GM12865 (cell line): ENCODE results near the gene IL17B.

ENCODE experiments used
- DNase-seq: peaks from one replicate; pipeline ENCODE4 v3.0.0; 2010; ENCODE audit warnings: low read depth
- H3K4me3 ChIP-seq: 2 replicates; pipeline ENCODE4 v1.5.1; 2011; ENCODE audit warnings: mild to moderate bottlenecking, low read depth, low read length, control low read depth
- TF ChIP-seq, protein P1 (sequence below): IDR thresholded peaks from 2 replicates; pipeline ENCODE4 v1.5.1; 2011; ENCODE audit warnings: low read length, control low read depth, low read depth, inconsistent platforms; ENCODE audit not compliant: insufficient read depth; ENCODE audit errors: missing control alignments

Gene IL17B

DNA sequence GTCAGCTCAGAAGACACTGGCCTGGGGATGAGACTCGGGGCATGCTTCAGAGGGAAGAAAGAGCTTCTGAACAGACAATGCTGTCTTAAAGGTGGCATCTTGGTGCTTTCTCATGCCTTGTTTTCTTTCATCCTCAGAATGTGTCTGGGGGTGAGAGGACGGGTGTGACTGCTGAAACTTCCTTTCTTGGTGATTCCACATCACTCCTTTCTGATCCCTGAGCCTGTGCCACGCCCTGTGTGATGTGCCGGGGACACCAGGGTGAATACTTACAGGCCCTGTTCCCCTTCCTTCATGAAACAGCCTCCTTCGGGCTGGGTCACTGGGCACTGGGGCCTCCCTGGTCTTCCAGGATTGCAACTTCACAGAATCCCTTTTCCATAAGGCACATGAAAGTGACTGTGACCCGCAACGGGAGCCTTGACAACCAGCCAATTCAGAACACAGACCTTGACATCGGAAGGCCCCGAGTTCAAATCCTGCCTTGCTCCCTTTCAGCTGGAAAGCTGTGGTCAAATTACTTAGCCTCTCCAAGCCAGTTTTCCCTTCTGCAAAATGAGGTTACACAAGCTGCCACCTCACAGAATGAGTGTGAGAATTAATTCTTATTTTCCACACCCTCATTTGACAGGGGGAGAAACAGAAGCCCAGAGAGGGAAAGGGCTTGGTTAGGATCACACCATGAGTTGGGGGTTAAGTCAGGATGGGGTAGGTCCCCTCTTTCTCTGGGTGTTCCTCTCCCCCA, 44.1 kb upstream of the IL17B start:
- DNase-seq, result no peak
- H3K4me3 ChIP-seq, result no peak overlapping the region
- TF ChIP-seq, protein P1, sequence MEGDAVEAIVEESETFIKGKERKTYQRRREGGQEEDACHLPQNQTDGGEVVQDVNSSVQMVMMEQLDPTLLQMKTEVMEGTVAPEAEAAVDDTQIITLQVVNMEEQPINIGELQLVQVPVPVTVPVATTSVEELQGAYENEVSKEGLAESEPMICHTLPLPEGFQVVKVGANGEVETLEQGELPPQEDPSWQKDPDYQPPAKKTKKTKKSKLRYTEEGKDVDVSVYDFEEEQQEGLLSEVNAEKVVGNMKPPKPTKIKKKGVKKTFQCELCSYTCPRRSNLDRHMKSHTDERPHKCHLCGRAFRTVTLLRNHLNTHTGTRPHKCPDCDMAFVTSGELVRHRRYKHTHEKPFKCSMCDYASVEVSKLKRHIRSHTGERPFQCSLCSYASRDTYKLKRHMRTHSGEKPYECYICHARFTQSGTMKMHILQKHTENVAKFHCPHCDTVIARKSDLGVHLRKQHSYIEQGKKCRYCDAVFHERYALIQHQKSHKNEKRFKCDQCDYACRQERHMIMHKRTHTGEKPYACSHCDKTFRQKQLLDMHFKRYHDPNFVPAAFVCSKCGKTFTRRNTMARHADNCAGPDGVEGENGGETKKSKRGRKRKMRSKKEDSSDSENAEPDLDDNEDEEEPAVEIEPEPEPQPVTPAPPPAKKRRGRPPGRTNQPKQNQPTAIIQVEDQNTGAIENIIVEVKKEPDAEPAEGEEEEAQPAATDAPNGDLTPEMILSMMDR, result no peak

DNA sequence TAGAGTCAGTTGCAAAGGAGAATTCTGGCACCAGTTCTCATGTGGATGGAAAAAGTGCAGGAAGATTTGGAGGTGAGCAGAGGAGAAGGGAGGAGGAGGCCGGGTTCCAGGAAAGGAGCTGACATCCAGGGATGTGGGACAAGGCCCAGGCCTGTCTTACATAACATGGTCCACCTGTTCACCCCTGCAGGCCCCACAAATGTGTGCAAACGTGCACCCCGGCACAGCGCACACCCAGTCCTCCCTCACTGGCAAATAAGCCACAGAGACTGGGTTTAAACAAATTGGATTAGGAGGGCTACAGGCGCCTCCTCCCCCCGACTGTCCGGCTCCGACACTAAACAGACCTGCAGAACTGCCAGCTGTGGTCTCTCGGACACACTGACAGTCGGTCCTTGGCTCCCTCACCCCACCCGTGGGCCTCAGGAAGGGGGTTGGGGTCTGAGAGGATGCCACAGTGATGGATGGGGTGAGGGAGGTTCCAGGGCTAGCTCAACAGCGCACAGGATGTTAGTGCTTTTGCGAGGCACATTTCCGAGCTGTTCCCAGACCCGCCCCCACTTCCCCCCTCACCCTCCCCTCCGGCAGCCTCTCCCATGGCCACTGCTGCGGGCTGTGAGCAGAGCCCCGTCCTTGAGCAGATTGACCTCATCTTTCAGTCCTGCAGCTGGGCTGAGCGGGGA, 43.4 kb upstream of the IL17B start:
- H3K4me3 ChIP-seq, result no peak overlapping the region
- TF ChIP-seq, protein P1, result no peak
- DNase-seq, result no peak

DNA sequence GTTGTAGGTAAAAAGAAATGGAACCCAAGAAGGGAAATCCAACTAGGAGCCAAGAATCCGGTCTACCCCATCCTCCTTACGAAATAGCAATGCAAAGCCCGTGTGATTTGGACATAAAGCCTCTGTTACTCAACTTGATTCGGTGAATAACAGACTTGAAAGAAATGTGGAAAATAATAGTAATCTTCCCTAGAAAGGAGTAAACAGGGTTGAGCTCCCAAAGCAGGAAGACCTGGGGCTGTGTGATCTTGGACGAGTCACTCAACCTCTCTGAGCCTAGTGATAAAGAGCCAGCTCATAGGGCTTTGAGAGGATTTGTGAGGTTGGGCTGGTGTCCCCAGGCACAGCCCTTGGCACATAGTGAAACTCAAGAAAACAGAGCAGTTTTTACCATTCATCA, 42.7 kb upstream of the IL17B start:
- no peak for DNase-seq
- H3K4me3 ChIP-seq, result no peak overlapping the region
- TF ChIP-seq, protein P1, result no peak

DNA sequence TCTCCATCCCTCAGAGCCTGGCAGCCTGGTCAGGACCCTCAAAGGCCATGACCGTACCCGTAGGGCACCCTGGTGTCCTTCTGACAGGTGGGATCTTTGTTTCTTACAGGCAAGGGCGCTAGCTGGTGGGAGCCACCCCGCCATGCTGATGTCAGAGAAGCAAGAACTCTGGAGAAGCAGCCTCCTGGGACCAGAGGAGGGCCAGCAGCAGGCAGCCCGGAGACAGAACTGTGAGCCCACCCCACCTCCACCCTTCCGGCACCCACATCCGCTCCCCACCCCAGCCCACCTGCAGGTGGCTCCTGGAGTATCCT, 42.2 kb upstream of the IL17B start:
- no peak overlapping the region for H3K4me3 ChIP-seq
- TF ChIP-seq, protein P1, result no peak
- no peak for DNase-seq

DNA sequence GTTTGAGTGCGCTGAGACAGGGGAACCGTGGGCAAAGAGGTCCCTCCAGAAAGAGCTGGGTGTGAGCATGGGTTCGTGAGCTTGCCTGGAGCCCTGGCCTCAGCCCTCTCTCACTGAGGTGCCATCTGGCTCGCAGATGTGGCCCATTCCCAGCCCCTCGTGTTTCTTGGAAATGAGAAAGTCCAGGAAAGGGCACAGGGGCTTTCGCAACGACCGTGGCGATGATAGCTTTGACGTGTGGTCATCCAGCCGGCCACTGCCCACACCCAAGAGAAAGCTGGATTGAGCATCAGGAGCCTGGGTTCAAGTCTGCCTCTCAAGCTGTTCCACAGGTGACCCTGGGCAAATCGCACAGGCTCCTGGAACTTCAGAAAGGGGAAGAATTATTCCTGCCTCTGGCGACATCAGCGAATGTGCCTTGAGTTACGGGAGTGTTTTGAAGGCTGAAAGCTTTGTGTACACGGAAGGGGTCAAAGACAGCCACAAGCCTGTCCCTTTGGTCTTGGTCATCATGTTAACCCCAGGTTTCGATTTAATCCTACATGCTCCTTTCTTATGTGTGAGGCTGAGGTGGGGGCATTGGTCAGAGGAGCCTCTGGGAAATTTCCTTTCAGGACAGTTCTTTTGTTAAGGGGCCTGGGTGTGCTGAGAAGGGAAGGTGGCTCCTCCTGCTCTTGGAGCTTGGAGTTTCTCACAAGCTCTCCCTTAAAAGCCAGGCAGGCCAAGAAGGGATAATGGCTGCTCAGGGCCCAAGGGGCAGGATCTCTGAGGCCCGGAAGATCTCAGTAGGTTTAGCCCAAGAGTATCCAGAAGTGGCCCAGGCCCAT, 41.7 kb upstream of the IL17B start:
- DNase-seq, result no peak
- TF ChIP-seq, protein P1, result no peak
- H3K4me3 ChIP-seq, result no peak overlapping the region

DNA sequence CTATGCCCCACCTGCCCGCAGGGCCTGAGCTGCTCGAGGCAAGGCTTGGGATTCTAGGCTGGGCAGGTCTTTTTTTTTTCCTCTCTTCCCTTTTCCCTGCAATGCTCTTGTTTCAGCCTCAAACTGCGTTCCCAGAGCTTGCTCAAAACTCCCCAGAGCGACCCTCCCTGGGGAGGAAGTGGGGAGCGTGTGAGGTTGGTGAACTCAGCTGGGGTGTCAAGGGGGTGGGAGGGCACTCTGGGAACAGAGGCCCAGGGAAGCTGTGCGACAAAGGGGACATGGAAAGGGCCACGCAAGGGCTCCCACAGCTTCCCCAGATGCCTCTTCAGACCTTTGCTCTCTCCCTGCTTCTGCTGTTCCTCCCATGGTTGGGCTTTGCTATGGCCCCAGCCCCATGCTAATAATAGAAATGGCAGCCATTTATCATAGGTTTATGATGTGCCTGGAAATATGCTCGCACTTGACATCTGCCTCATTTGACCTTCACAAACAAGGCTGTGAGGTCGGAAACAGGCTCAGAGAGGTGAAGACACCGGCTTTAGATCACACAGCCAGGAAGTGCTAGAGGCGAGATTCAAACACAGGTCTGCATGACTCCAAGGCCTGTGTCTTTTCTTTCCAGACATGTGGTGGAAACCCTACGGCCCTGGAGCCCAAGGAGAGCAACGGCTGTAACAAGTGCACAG, 40.9 kb upstream of the IL17B start:
- TF ChIP-seq, protein P1, result no peak
- no peak overlapping the region for H3K4me3 ChIP-seq
- DNase-seq, result no peak
